Measurements from ENCODE around the gene AUTS2.
A peak's percentile ranks its signal among the peaks of the same experiment; 100 is the strongest.

Gene AUTS2

GRCh38 chr7:70341446-70341845 lies 743.2 kb downstream of the AUTS2 start:
- no peak for TF ChIP-seq CTCF (IDR thresholded peaks at IDR 0.05; ENCODE audit: low read depth, low read length, missing control alignments)
- H3K4me3 ChIP-seq (ENCODE audit: low read depth, low read length): no peak overlapping the region
- DNase-seq (ENCODE audit: low read depth): no peak

- DNase-seq (ENCODE audit: low read depth): no peak
- H3K4me3 ChIP-seq (ENCODE audit: low read depth, low read length): no peak overlapping the region
- no peak for TF ChIP-seq CTCF (IDR thresholded peaks at IDR 0.05; ENCODE audit: low read depth, low read length, missing control alignments)
These were observed 745.2 kb downstream of the AUTS2 start for GRCh38 chr7:70343519-70343918.

- no peak for TF ChIP-seq CTCF (IDR thresholded peaks at IDR 0.05; ENCODE audit: low read depth, low read length, missing control alignments)
- H3K4me3 ChIP-seq (ENCODE audit: low read depth, low read length): no peak overlapping the region
- no peak for DNase-seq (ENCODE audit: low read depth)
These were observed 746.5 kb downstream of the AUTS2 start for GRCh38 chr7:70344726-70345125.

GRCh38 chr7:70346844-70347462 lies 748.7 kb downstream of the AUTS2 start:
- DNase-seq (ENCODE audit: low read depth): no peak
- no peak for TF ChIP-seq CTCF (IDR thresholded peaks at IDR 0.05; ENCODE audit: low read depth, low read length, missing control alignments)
- no peak overlapping the region for H3K4me3 ChIP-seq (ENCODE audit: low read depth, low read length)

- peak; percentile 36 for DNase-seq (ENCODE audit: low read depth)
- no peak overlapping the region for H3K4me3 ChIP-seq (ENCODE audit: low read depth, low read length)
- TF ChIP-seq CTCF (IDR thresholded peaks at IDR 0.05; ENCODE audit: low read depth, low read length, missing control alignments): no peak
These were observed 749.4 kb downstream of the AUTS2 start for GRCh38 chr7:70347463-70348254.

- TF ChIP-seq CTCF (IDR thresholded peaks at IDR 0.05; ENCODE audit: low read depth, low read length, missing control alignments): no peak
- H3K4me3 ChIP-seq (ENCODE audit: low read depth, low read length): no peak overlapping the region
- DNase-seq (ENCODE audit: low read depth): no peak
These were observed 750.8 kb downstream of the AUTS2 start for GRCh38 chr7:70349031-70349430.

All from GM12864 (cell line).